Gastroesophageal sphincter (tissue), 4 donors: ENCODE data around the gene USP6NL. TPM values are rescaled to one million over a fixed set of nuclear protein-coding genes. Genes with fewer than 3 reads are reported as not detected.

Source experiments
- ATAC-seq: fragments of 150-250 bp; one replicate; pipeline ENCODE4 v1.9.1; 2016; ENCODE audit warnings: mild to moderate bottlenecking, moderate library complexity
- H3K27ac ChIP-seq, 4 donors: fragments of 200-600 bp; sonication (generic) in 3 of 4; 1 replicate in 3 of 4; 2 replicates in 1 of 4; pipeline ENCODE4 v1.5.1; 2016 to 2019
- H3K27me3 ChIP-seq: fragments of 200-600 bp; sonication (generic); one replicate; pipeline ENCODE4 v1.5.1; 2019
- H3K36me3 ChIP-seq, 2 donors: fragments of 200-600 bp; sonication (generic); one replicate each; pipeline ENCODE4 v1.5.1; 2019; ENCODE audit warnings: control low read depth in 1 of 2
- H3K4me1 ChIP-seq, 3 donors: fragments of 200-600 bp; sonication (generic); 1 replicate in 2 of 3; 2 replicates in 1 of 3; pipeline ENCODE4 v1.5.1; 2016 to 2019; ENCODE audit warnings: control low read depth in 2 of 3
- H3K4me3 ChIP-seq, 2 donors: fragments of 200-600 bp; sonication (generic); one replicate each; pipeline ENCODE4 v1.5.1; 2019; ENCODE audit warnings: mild to moderate bottlenecking in 1 of 2, moderate library complexity in 1 of 2
- H3K9me3 ChIP-seq, 3 donors: fragments of 200-600 bp; sonication (generic); one replicate each; pipeline ENCODE4 v1.5.1; 2017 to 2019; ENCODE audit warnings: control low read depth in 2 of 3
- EP300 ChIP-seq: sonication (generic); formaldehyde crosslinking; IDR thresholded peaks from one replicate; pipeline ENCODE4 v1.6.1; 2017; ENCODE audit warnings: antibody characterized with exemption, mild to moderate bottlenecking
- POLR2A ChIP-seq, 2 donors: fragments of 450-650 bp; IDR thresholded peaks; one replicate each; pipeline ENCODE4 v1.6.1; 2017; ENCODE audit warnings: antibody characterized with exemption in 2 of 2, mild to moderate bottlenecking in 2 of 2, moderate library complexity in 1 of 2
- POLR2AphosphoS5 ChIP-seq: sonication (generic); formaldehyde crosslinking; IDR thresholded peaks from one replicate; pipeline ENCODE4 v1.6.1; 2017; ENCODE audit warnings: antibody characterized with exemption
- WGBS, 2 donors: methylation state at CpG; one replicate each; pipeline ENCODE4 v1.1.5; 2018; ENCODE audit warnings: low coverage in 1 of 2; 5-methylcytosine and 5-hydroxymethylcytosine counted together
- total RNA-seq, 4 donors: library from RNA; depleted of rRNA; stranded (reverse); fragments of >200 nt; gene quantifications; one replicate each; pipeline ENCODE4 v1.1.0, GENCODE V29; 2016
- TF ChIP-seq, protein P1 (sequence below), 4 experiments: fragments of 200-600 bp in 2 of 4; fragments of 450-650 bp in 2 of 4; sonication (generic) in 1 of 4; IDR thresholded peaks; one replicate each; pipeline ENCODE4 v1.5.1; 2017 to 2019; ENCODE audit warnings: antibody characterized with exemption in 4 of 4, mild to moderate bottlenecking in 2 of 4, moderate library complexity in 2 of 4

USP6NL gene
- total RNA-seq, 4 donors from 2014 or later = 9.0 to 14.7 (median 12.5) TPM

DNA sequence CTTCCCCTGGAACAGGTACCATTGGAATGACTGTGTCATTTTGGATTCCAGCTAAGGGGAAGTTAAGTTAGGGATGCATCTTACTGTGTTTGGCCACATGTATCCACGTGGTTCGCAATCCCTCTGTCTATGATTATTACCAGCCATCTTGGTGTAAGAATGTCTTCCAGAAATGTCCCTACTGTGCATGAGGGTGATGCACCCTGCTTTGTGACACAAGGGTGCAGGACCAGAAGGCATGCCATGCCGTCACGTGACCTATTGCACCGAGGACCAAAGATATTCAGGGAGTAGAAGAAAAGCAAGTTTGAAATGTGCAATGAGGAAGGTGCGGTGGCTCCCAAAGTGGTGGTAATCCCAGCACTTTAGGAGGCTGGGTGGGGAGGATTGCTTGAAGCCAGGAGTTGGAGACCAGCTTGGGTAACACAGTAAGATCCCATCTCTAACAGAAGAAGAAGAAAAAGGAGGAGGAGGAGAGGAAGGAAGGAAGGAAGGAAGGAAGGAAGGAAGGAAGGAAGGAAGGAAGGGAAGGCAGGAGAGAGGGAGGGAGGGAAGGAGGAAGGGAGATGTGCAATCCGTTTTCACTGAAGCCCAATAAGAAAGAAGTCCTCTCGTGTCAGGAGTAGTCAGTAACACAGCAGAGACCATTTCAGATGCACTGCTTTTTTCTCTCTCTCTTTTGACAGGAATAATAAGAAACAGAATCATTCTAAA, 42.5 kb upstream of the USP6NL start:
- no peak overlapping the region for H3K27ac ChIP-seq
- TF ChIP-seq EP300 = no peak
- TF ChIP-seq POLR2AphosphoS5 = no peak
- TF ChIP-seq, protein P1, sequence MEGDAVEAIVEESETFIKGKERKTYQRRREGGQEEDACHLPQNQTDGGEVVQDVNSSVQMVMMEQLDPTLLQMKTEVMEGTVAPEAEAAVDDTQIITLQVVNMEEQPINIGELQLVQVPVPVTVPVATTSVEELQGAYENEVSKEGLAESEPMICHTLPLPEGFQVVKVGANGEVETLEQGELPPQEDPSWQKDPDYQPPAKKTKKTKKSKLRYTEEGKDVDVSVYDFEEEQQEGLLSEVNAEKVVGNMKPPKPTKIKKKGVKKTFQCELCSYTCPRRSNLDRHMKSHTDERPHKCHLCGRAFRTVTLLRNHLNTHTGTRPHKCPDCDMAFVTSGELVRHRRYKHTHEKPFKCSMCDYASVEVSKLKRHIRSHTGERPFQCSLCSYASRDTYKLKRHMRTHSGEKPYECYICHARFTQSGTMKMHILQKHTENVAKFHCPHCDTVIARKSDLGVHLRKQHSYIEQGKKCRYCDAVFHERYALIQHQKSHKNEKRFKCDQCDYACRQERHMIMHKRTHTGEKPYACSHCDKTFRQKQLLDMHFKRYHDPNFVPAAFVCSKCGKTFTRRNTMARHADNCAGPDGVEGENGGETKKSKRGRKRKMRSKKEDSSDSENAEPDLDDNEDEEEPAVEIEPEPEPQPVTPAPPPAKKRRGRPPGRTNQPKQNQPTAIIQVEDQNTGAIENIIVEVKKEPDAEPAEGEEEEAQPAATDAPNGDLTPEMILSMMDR (IDR thresholded peaks at IDR 0.05) = no peak
- TF ChIP-seq POLR2A (IDR thresholded peaks at IDR 0.05) = no peak
- WGBS, 2 donors = 71 to 80% methylated on average over 1 to 8 of the region's 8 CpGs

DNA sequence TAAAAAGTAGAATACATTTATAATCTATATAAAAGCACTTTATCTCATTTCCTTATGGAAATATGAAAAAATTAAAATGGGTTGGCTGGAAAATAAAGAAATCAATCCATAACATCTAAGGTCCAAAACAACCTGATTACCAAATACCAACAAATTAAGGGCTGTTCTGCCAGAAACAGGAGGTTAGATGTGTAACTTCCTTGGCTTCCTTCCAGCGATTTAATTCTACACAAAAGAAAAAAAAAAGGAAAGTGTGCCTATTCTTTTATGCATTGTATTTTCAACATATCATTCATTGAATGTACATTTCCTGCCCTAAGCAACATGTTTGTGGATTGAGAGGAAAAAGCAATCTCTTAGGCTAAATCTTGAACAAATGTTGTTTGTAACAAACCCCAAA, 36.2 kb upstream of the USP6NL start:
- no peak overlapping the region for H3K27ac ChIP-seq
- 38 to 73% methylated on average over 1 of the region's 1 CpG for WGBS, 2 donors
- no peaks in the 10 kb centered on the region for H3K27me3 ChIP-seq
- TF ChIP-seq EP300 = no peak
- TF ChIP-seq POLR2AphosphoS5 = no peak
- TF ChIP-seq, protein P1 (IDR thresholded peaks at IDR 0.05) = no peak
- no peak for TF ChIP-seq POLR2A (IDR thresholded peaks at IDR 0.05)
- H3K36me3 ChIP-seq = no peaks in the 10 kb centered on the region
- no peak for ATAC-seq
- H3K4me3 ChIP-seq = no peak overlapping the region
- no peaks in the 10 kb centered on the region for H3K9me3 ChIP-seq
- H3K4me1 ChIP-seq = no peaks in the 10 kb centered on the region

More for the DNA sequence above, 42.5 kb upstream of the USP6NL start:
- Histone ChIP-seq H3K27me3 (no peaks in the 10 kb centered on the region), H3K36me3 (no peaks in the 10 kb centered on the region), H3K4me1 (peaks cover 0 to 8% (median 0%) of the 10 kb centered on the region in 3 donors), H3K4me3 (no peak overlapping the region), H3K9me3 (no peaks in the 10 kb centered on the region)
- no peak for ATAC-seq

DNA sequence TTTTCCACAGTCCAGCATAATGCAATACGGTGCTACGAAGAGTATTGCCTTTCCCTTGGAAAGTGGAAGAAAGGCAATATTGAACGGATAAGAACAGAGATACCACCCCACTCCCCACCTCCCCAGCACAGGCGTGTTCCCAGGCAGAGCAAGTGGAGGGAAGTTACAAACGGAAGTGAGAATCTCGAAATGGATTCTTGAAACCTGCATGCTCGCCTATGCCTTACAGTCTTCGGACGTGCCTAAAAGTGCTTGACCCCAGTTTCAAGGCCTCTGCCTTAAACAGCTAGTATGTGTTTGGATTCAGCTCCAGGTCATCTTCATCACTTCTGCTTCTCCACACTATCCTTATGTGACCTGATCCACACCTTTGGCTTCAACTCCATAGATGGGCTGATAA, 35.0 kb upstream of the USP6NL start:
- TF ChIP-seq, protein P1 (IDR thresholded peaks at IDR 0.05) = no peak
- no peak for TF ChIP-seq EP300
- TF ChIP-seq POLR2AphosphoS5 = no peak
- TF ChIP-seq POLR2A (IDR thresholded peaks at IDR 0.05) = no peak
- Histone ChIP-seq H3K36me3 (no peaks in the 10 kb centered on the region), H3K9me3 (no peaks in the 10 kb centered on the region), H3K4me3 (no peak overlapping the region), H3K4me1 (no peaks in the 10 kb centered on the region), H3K27ac (no peak overlapping the region), H3K27me3 (no peaks in the 10 kb centered on the region)
- no peak for ATAC-seq
- WGBS, 2 donors = 84 to 100% methylated on average over 4 to 9 of the region's 9 CpGs

DNA sequence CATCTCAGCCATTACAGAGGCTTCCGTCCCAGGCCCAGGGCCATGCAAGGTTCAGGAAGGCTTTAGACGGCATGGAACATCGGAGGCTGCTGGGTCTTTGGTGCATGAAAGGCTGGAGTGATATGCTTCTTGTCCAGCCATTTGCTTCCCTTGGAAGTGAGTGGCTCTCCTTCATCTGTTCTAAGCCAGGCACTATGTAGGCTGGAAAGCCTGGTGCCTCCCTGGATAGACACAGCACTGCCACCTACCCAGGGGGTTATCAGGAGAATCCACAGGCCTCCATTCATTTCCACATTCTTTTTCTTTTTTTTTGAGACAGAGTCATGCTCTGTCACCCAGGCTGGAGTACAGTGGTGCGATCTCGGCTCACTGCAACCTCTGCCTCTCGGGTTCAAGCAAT, 31.6 kb upstream of the USP6NL start:
- 94 to 95% methylated on average over 5 to 6 of the region's 6 CpGs for WGBS, 2 donors
- no peak for ATAC-seq

DNA sequence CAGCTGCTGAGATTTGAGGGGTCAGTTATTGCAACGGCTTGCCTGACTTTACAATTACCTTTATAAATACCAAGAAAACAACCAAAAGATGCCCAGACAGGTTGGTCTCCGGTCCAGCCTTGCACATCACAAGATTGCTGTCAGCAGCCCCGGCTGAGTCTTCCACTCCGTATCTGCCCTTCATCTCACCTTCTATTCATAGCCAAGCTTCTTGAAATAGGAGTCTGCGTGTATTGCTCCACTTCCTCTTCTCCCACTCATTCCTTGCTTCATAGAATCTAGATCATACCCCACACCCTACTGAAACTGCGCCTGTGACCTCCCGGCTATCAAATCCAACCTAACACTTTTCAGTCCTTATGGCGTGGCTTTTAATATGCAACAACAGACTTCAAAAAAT, 31.1 kb upstream of the USP6NL start:
- Histone ChIP-seq H3K27me3 (no peaks in the 10 kb centered on the region), H3K4me3 (no peak overlapping the region), H3K36me3 (no peaks in the 10 kb centered on the region), H3K27ac (no peak overlapping the region), H3K9me3 (no peaks in the 10 kb centered on the region), H3K4me1 (no peaks in the 10 kb centered on the region)
- 79% methylated on average over 8 of the region's 8 CpGs; no CpG with 5 or more reads in 1 of the 2 donors for WGBS, 2 donors
- TF ChIP-seq POLR2AphosphoS5 (no peak), POLR2A (IDR thresholded peaks at IDR 0.05) (no peak), EP300 (no peak)
- TF ChIP-seq, protein P1 (IDR thresholded peaks at IDR 0.05) = no peak
- no peak for ATAC-seq

More for the DNA sequence above, 31.6 kb upstream of the USP6NL start:
- H3K4me3 ChIP-seq = no peak overlapping the region
- H3K36me3 ChIP-seq = no peaks in the 10 kb centered on the region
- H3K27ac ChIP-seq = no peak overlapping the region
- H3K4me1 ChIP-seq = no peaks in the 10 kb centered on the region
- no peaks in the 10 kb centered on the region for H3K27me3 ChIP-seq
- TF ChIP-seq POLR2A (IDR thresholded peaks at IDR 0.05) (no peak), POLR2AphosphoS5 (no peak), EP300 (no peak)
- TF ChIP-seq, protein P1 (IDR thresholded peaks at IDR 0.05) = no peak
- no peaks in the 10 kb centered on the region for H3K9me3 ChIP-seq
